Subcutaneous abdominal adipose tissue (tissue), 5 donors: ENCODE results near the gene ZFHX3.

Experiments
- H3K27ac ChIP-seq: one replicate; pipeline ENCODE4 v1.7.0; 2013; ENCODE audit warnings: low read depth, mild to moderate bottlenecking, inconsistent platforms, low read length, moderate library complexity
- H3K27me3 ChIP-seq, 5 donors: one replicate each; pipeline ENCODE4 v1.7.0; 2013; ENCODE audit warnings: low read length in 5 of 5, inconsistent platforms in 1 of 5; ENCODE audit not compliant: control insufficient read depth in 5 of 5, insufficient read depth in 4 of 5
- H3K36me3 ChIP-seq, 5 donors: one replicate each; pipeline ENCODE4 v1.7.0; 2013; ENCODE audit warnings: low read length in 5 of 5; ENCODE audit not compliant: control insufficient read depth in 5 of 5, insufficient read depth in 5 of 5
- H3K4me1 ChIP-seq, 5 donors: one replicate each; pipeline ENCODE4 v1.7.0; 2013; ENCODE audit warnings: low read length in 5 of 5, mild to moderate bottlenecking in 3 of 5, moderate library complexity in 1 of 5; ENCODE audit not compliant: control insufficient read depth in 5 of 5, insufficient read depth in 5 of 5
- H3K4me3 ChIP-seq, 5 donors: one replicate each; pipeline ENCODE4 v1.7.0; 2013; ENCODE audit warnings: low read length in 5 of 5, low read depth in 1 of 5
- H3K9ac ChIP-seq, 5 donors: one replicate each; pipeline ENCODE4 v1.7.0; 2013; ENCODE audit warnings: low read length in 5 of 5, mild to moderate bottlenecking in 4 of 5, moderate library complexity in 3 of 5
- H3K9me3 ChIP-seq, 5 donors: one replicate each; pipeline ENCODE4 v1.7.0; 2013; ENCODE audit warnings: low read length in 5 of 5; ENCODE audit not compliant: control insufficient read depth in 5 of 5
- donor health status: healthy.
- donor health status: healthy.
- donor health status: healthy.
- donor health status: healthy.
- donor health status: healthy.

The ZFHX3 gene

GRCh38 chr16:72927199-72928089 is 120.5 kb downstream of the ZFHX3 start:
- H3K4me3 ChIP-seq, result no peak overlapping the region
- H3K27ac ChIP-seq, result no peak overlapping the region
- peaks cover 0 to 2% (median 0%) of the 10 kb centered on the region in 5 donors for H3K36me3 ChIP-seq
- no peaks in the 10 kb centered on the region for H3K9me3 ChIP-seq
- H3K9ac ChIP-seq, result no peak overlapping the region
- H3K27me3 ChIP-seq, result no peaks in the 10 kb centered on the region
- peaks cover 2 to 26% (median 25%) of the 10 kb centered on the region in 5 donors for H3K4me1 ChIP-seq

GRCh38 chr16:72926177-72927070 is 121.5 kb downstream of the ZFHX3 start:
- Histone ChIP-seq H3K27ac (no peak overlapping the region), H3K9ac (no peak overlapping the region), H3K36me3 (peaks cover 0 to 2% (median 0%) of the 10 kb centered on the region in 5 donors), H3K4me3 (no peak overlapping the region), H3K27me3 (no peaks in the 10 kb centered on the region), H3K4me1 (peaks cover 2 to 23% (median 15%) of the 10 kb centered on the region in 5 donors), H3K9me3 (no peaks in the 10 kb centered on the region)

GRCh38 chr16:72925631-72925979 is 122.3 kb downstream of the ZFHX3 start:
- peaks cover 2 to 16% (median 7%) of the 10 kb centered on the region in 5 donors for H3K4me1 ChIP-seq
- no peaks in the 10 kb centered on the region for H3K27me3 ChIP-seq
- no peak overlapping the region for H3K9ac ChIP-seq
- H3K36me3 ChIP-seq, result peaks cover 0 to 2% (median 0%) of the 10 kb centered on the region in 5 donors
- H3K27ac ChIP-seq, result no peak overlapping the region
- no peak overlapping the region for H3K4me3 ChIP-seq
- no peaks in the 10 kb centered on the region for H3K9me3 ChIP-seq

- H3K4me3 ChIP-seq, result no peak overlapping the region
- no peaks in the 10 kb centered on the region for H3K27me3 ChIP-seq
- peaks cover 0 to 2% (median 0%) of the 10 kb centered on the region in 5 donors for H3K36me3 ChIP-seq
- no peak overlapping the region for H3K27ac ChIP-seq
- no peaks in the 10 kb centered on the region for H3K9me3 ChIP-seq
- H3K4me1 ChIP-seq, result peaks cover 2 to 14% (median 7%) of the 10 kb centered on the region in 5 donors
- no peak overlapping the region for H3K9ac ChIP-seq
Observed at GRCh38 chr16:72924927-72925630, 122.8 kb downstream of the ZFHX3 start.

GRCh38 chr16:72924537-72924926 is 123.4 kb downstream of the ZFHX3 start:
- Histone ChIP-seq H3K4me1 (peaks cover 2 to 14% (median 7%) of the 10 kb centered on the region in 5 donors), H3K27me3 (no peaks in the 10 kb centered on the region), H3K36me3 (peaks cover 0 to 2% (median 0%) of the 10 kb centered on the region in 5 donors), H3K9ac (no peak overlapping the region), H3K27ac (no peak overlapping the region), H3K4me3 (no peak overlapping the region), H3K9me3 (no peaks in the 10 kb centered on the region)

GRCh38 chr16:72923757-72924156 is 124.2 kb downstream of the ZFHX3 start:
- Histone ChIP-seq H3K4me3 (no peak overlapping the region), H3K27ac (no peak overlapping the region), H3K9ac (no peak overlapping the region), H3K27me3 (no peaks in the 10 kb centered on the region), H3K4me1 (peaks cover 2 to 14% (median 7%) of the 10 kb centered on the region in 5 donors), H3K36me3 (no peaks in the 10 kb centered on the region), H3K9me3 (no peaks in the 10 kb centered on the region)

GRCh38 chr16:72922714-72923113 is 125.2 kb downstream of the ZFHX3 start:
- H3K4me1 ChIP-seq, result peaks cover 2 to 14% (median 5%) of the 10 kb centered on the region in 5 donors
- H3K9ac ChIP-seq, result no peak overlapping the region
- peaks cover 0 to 2% (median 0%) of the 10 kb centered on the region in 5 donors for H3K9me3 ChIP-seq
- H3K27me3 ChIP-seq, result no peaks in the 10 kb centered on the region
- H3K27ac ChIP-seq, result no peak overlapping the region
- H3K36me3 ChIP-seq, result no peaks in the 10 kb centered on the region
- H3K4me3 ChIP-seq, result no peak overlapping the region

- peaks cover 0 to 2% (median 0%) of the 10 kb centered on the region in 5 donors for H3K9me3 ChIP-seq
- H3K27ac ChIP-seq, result no peak overlapping the region
- no peak overlapping the region for H3K9ac ChIP-seq
- H3K4me1 ChIP-seq, result peaks cover 0 to 9% (median 2%) of the 10 kb centered on the region in 5 donors
- H3K4me3 ChIP-seq, result no peak overlapping the region
- H3K27me3 ChIP-seq, result no peaks in the 10 kb centered on the region
- H3K36me3 ChIP-seq, result no peaks in the 10 kb centered on the region
Observed at GRCh38 chr16:72921620-72922019, 126.3 kb downstream of the ZFHX3 start.

DNA sequence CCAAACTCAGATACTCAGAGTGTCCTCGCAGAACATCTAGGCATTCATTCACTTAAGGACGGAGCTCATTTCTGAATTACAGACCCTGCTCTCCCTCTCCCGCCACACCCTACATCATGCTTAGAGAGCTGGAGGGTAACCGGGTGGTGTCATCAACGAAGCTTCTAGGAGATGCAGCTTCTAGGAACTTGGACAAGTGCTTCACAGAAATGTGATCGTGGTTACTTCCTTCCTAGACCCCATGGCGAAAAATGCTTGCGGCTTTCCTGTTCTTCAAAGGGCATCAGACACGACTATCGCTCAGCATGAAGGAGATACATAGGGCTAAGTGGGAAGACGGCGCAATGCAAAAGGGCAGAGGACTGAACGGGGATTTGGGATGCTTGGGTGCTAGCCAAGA is 126.8 kb downstream of the ZFHX3 start:
- no peak overlapping the region for H3K9ac ChIP-seq
- H3K4me3 ChIP-seq, result no peak overlapping the region
- no peak overlapping the region for H3K27ac ChIP-seq
- H3K27me3 ChIP-seq, result no peaks in the 10 kb centered on the region
- peaks cover 0 to 9% (median 2%) of the 10 kb centered on the region in 5 donors for H3K4me1 ChIP-seq
- H3K9me3 ChIP-seq, result peaks cover 0 to 2% (median 0%) of the 10 kb centered on the region in 5 donors
- H3K36me3 ChIP-seq, result no peaks in the 10 kb centered on the region
